ENCODE measurements around the gene GH1.
"Not testable (repeated sequence)": the region's sequence is repeated elsewhere in the genome, so short reads cannot be mapped to it uniquely, and the experiment has no call there.

GH1 gene

GRCh38 chr17:63910096-63910495 is 8.5 kb downstream of the GH1 start:
- WGBS, 2 experiments (ENCODE audit: insufficient coverage in 2 of 2): 81 to 84% methylated on average over 13 of the region's 14 CpGs
- Histone ChIP-seq H3K27ac (ENCODE audit: low read depth, low read length, severe bottlenecking) (no peak overlapping the region), H3K4me1 (ENCODE audit: control insufficient read depth, insufficient read depth, low read length, poor library complexity, severe bottlenecking) (no peaks in the 10 kb centered on the region), H3K4me3 (ENCODE audit: extremely low read depth, insufficient read depth, low read length, poor library complexity, severe bottlenecking) (no peak overlapping the region), H3K36me3 (ENCODE audit: control insufficient read depth, insufficient read depth, low read length) (no peaks in the 10 kb centered on the region), H3K9me3 (ENCODE audit: control insufficient read depth, low read length) (no peaks in the 10 kb centered on the region)

GRCh38 chr17:63909586-63909985 is 9.1 kb downstream of the GH1 start:
- not testable (repeated sequence) for H3K27ac ChIP-seq (ENCODE audit: low read depth, low read length, severe bottlenecking); H3K4me1 ChIP-seq (ENCODE audit: control insufficient read depth, insufficient read depth, low read length, poor library complexity, severe bottlenecking); H3K36me3 ChIP-seq (ENCODE audit: control insufficient read depth, insufficient read depth, low read length); H3K4me3 ChIP-seq (ENCODE audit: extremely low read depth, insufficient read depth, low read length, poor library complexity, severe bottlenecking); H3K9me3 ChIP-seq (ENCODE audit: control insufficient read depth, low read length)
- WGBS, 2 experiments (ENCODE audit: insufficient coverage in 2 of 2): 94 to 100% methylated on average over 5 to 8 of the region's 10 CpGs

GRCh38 chr17:63907161-63907778 is 11.4 kb downstream of the GH1 start:
- not testable (repeated sequence) for H3K27ac ChIP-seq (ENCODE audit: low read depth, low read length, severe bottlenecking); H3K9me3 ChIP-seq (ENCODE audit: control insufficient read depth, low read length); H3K4me1 ChIP-seq (ENCODE audit: control insufficient read depth, insufficient read depth, low read length, poor library complexity, severe bottlenecking); H3K36me3 ChIP-seq (ENCODE audit: control insufficient read depth, insufficient read depth, low read length); H3K4me3 ChIP-seq (ENCODE audit: extremely low read depth, insufficient read depth, low read length, poor library complexity, severe bottlenecking)
- WGBS, 2 experiments (ENCODE audit: insufficient coverage in 2 of 2): 74 to 83% methylated on average over 5 to 6 of the region's 12 CpGs

GRCh38 chr17:63904796-63905195 is 13.8 kb downstream of the GH1 start:
- H3K4me3 ChIP-seq (ENCODE audit: extremely low read depth, insufficient read depth, low read length, poor library complexity, severe bottlenecking); H3K4me1 ChIP-seq (ENCODE audit: control insufficient read depth, insufficient read depth, low read length, poor library complexity, severe bottlenecking); H3K27ac ChIP-seq (ENCODE audit: low read depth, low read length, severe bottlenecking); H3K36me3 ChIP-seq (ENCODE audit: control insufficient read depth, insufficient read depth, low read length); H3K9me3 ChIP-seq (ENCODE audit: control insufficient read depth, low read length): not testable (repeated sequence)
- 88 to 94% methylated on average over 5 to 7 of the region's 8 CpGs for WGBS, 2 experiments (ENCODE audit: insufficient coverage in 2 of 2)

- H3K36me3 ChIP-seq (ENCODE audit: control insufficient read depth, insufficient read depth, low read length); H3K27ac ChIP-seq (ENCODE audit: low read depth, low read length, severe bottlenecking); H3K9me3 ChIP-seq (ENCODE audit: control insufficient read depth, low read length); H3K4me3 ChIP-seq (ENCODE audit: extremely low read depth, insufficient read depth, low read length, poor library complexity, severe bottlenecking); H3K4me1 ChIP-seq (ENCODE audit: control insufficient read depth, insufficient read depth, low read length, poor library complexity, severe bottlenecking): not testable (repeated sequence)
- WGBS, 2 experiments (ENCODE audit: insufficient coverage in 2 of 2): 51 to 68% methylated on average over 2 to 4 of the region's 5 CpGs
Measured at GRCh38 chr17:63903787-63904201, 14.8 kb downstream of the GH1 start.

- H3K9me3 ChIP-seq (ENCODE audit: control insufficient read depth, low read length); H3K27ac ChIP-seq (ENCODE audit: low read depth, low read length, severe bottlenecking); H3K4me1 ChIP-seq (ENCODE audit: control insufficient read depth, insufficient read depth, low read length, poor library complexity, severe bottlenecking); H3K36me3 ChIP-seq (ENCODE audit: control insufficient read depth, insufficient read depth, low read length); H3K4me3 ChIP-seq (ENCODE audit: extremely low read depth, insufficient read depth, low read length, poor library complexity, severe bottlenecking): not testable (repeated sequence)
- 100% methylated on average over 2 of the region's 2 CpGs; no CpG with 5 or more reads in 1 of the 2 experiments for WGBS, 2 experiments (ENCODE audit: insufficient coverage in 2 of 2)
Measured at GRCh38 chr17:63901971-63902370, 16.7 kb downstream of the GH1 start.

- H3K36me3 ChIP-seq (ENCODE audit: control insufficient read depth, insufficient read depth, low read length): not testable (repeated sequence)
- 87 to 96% methylated on average over 3 to 4 of the region's 6 CpGs for WGBS, 2 experiments (ENCODE audit: insufficient coverage in 2 of 2)
Measured at GRCh38 chr17:63898899-63899798, 19.5 kb downstream of the GH1 start.

GRCh38 chr17:63896524-63897354 is 21.9 kb downstream of the GH1 start, which contains the start of gene CSH1:
Gene CSH1, minus strand, starts transcription at chr17:63896574. Its CDS starts 63 bp downstream, at chr17:63896511.
- not testable (repeated sequence) for H3K9me3 ChIP-seq (ENCODE audit: control insufficient read depth, low read length)
- WGBS, 2 experiments (ENCODE audit: insufficient coverage in 2 of 2): no CpG with 5 or more reads among the region's 14 CpGs

More at GRCh38 chr17:63898899-63899798, 19.5 kb downstream of the GH1 start:
- H3K4me3 ChIP-seq (ENCODE audit: extremely low read depth, insufficient read depth, low read length, poor library complexity, severe bottlenecking); H3K4me1 ChIP-seq (ENCODE audit: control insufficient read depth, insufficient read depth, low read length, poor library complexity, severe bottlenecking); H3K9me3 ChIP-seq (ENCODE audit: control insufficient read depth, low read length); H3K27ac ChIP-seq (ENCODE audit: low read depth, low read length, severe bottlenecking): not testable (repeated sequence)

GRCh38 chr17:63894821-63895220 is 23.8 kb downstream of the GH1 start:
- WGBS, 2 experiments (ENCODE audit: insufficient coverage in 2 of 2): 80 to 100% methylated on average over 1 to 2 of the region's 10 CpGs
- H3K9me3 ChIP-seq (ENCODE audit: control insufficient read depth, low read length); H3K4me3 ChIP-seq (ENCODE audit: extremely low read depth, insufficient read depth, low read length, poor library complexity, severe bottlenecking); H3K4me1 ChIP-seq (ENCODE audit: control insufficient read depth, insufficient read depth, low read length, poor library complexity, severe bottlenecking); H3K36me3 ChIP-seq (ENCODE audit: control insufficient read depth, insufficient read depth, low read length); H3K27ac ChIP-seq (ENCODE audit: low read depth, low read length, severe bottlenecking): not testable (repeated sequence)

More at GRCh38 chr17:63896524-63897354, 21.9 kb downstream of the GH1 start, which contains the start of gene CSH1:
- not testable (repeated sequence) for H3K36me3 ChIP-seq (ENCODE audit: control insufficient read depth, insufficient read depth, low read length); H3K4me1 ChIP-seq (ENCODE audit: control insufficient read depth, insufficient read depth, low read length, poor library complexity, severe bottlenecking); H3K4me3 ChIP-seq (ENCODE audit: extremely low read depth, insufficient read depth, low read length, poor library complexity, severe bottlenecking); H3K27ac ChIP-seq (ENCODE audit: low read depth, low read length, severe bottlenecking)

- not testable (repeated sequence) for H3K4me1 ChIP-seq (ENCODE audit: control insufficient read depth, insufficient read depth, low read length, poor library complexity, severe bottlenecking); H3K9me3 ChIP-seq (ENCODE audit: control insufficient read depth, low read length); H3K27ac ChIP-seq (ENCODE audit: low read depth, low read length, severe bottlenecking); H3K4me3 ChIP-seq (ENCODE audit: extremely low read depth, insufficient read depth, low read length, poor library complexity, severe bottlenecking); H3K36me3 ChIP-seq (ENCODE audit: control insufficient read depth, insufficient read depth, low read length)
- WGBS, 2 experiments (ENCODE audit: insufficient coverage in 2 of 2): 100% methylated on average over 1 of the region's 3 CpGs
Measured at GRCh38 chr17:63894021-63894420, 24.6 kb downstream of the GH1 start.
